SK-N-SH (cell line): ENCODE data around the gene DMD. TPM values are rescaled to one million over a fixed set of nuclear protein-coding genes. Genes with fewer than 3 reads are reported as not detected.

Source experiments
- CTCF ChIA-PET: fragments of 300-600, 350-600 bp; formaldehyde crosslinking; extraction: SDS; loops from one replicate; lab custom pipeline; 2021; lab: Yijun Ruan, JAX
- POLR2A ChIA-PET: fragments of 350-600 bp; sonication (Branson Sonifier 250); formaldehyde crosslinking; extraction: SDS; loops from one replicate; lab custom pipeline; 2020; ENCODE audit warnings: antibody characterized with exemption, inconsistent platforms; lab: Yijun Ruan, JAX
- DNase-seq: peaks from one replicate; pipeline ENCODE4 v3.0.0; 2012
- H2AFZ ChIP-seq: fragments of 200-600 bp; sonication (generic); 2 replicates; pipeline ENCODE4 v1.8.1; 2016; ENCODE audit warnings: antibody characterized with exemption, mild to moderate bottlenecking, low read depth
- H3F3A ChIP-seq: fragments of 200-600 bp; sonication (generic); replicated peaks from 2 replicates; pipeline ENCODE3; 2016; ENCODE audit warnings: antibody characterized with exemption, mild to moderate bottlenecking; ENCODE audit not compliant: insufficient read depth
- H3K27ac ChIP-seq, 2 experiments: fragments of 200-500 bp in 1 of 2; fragments of 200-600 bp in 1 of 2; sonication (Bioruptor generic) in 1 of 2; sonication (generic), shearing (Covaris generic) in 1 of 2; 2 replicates each; pipeline versions ENCODE4 v1.5.1 to v1.6.1; 2014 to 2016; ENCODE audit warnings: low read depth in 2 of 2, inconsistent platforms in 1 of 2, low read length in 1 of 2, mild to moderate bottlenecking in 1 of 2, mixed read lengths in 1 of 2
- H3K27me3 ChIP-seq: fragments of 200-600 bp; sonication (generic), shearing (Covaris generic); 2 replicates; pipeline ENCODE4 v1.6.1; 2016; ENCODE audit warnings: mixed run types; ENCODE audit not compliant: insufficient read depth
- H3K36me3 ChIP-seq, 2 experiments: fragments of 200-500 bp in 1 of 2; fragments of 200-600 bp in 1 of 2; sonication (Bioruptor generic) in 1 of 2; sonication (generic) in 1 of 2; replicated peaks in 1 of 2; 2 replicates each; pipeline versions ENCODE3 to v1.5.1; 2014 to 2016; ENCODE audit warnings: low read length in 1 of 2, mild to moderate bottlenecking in 1 of 2; ENCODE audit not compliant: insufficient read depth in 2 of 2, control insufficient read depth in 1 of 2
- H3K4me1 ChIP-seq, 2 experiments: fragments of 200-500 bp in 1 of 2; fragments of 200-600 bp in 1 of 2; sonication (Bioruptor generic) in 1 of 2; sonication (generic), shearing (Covaris generic) in 1 of 2; 2 replicates each; pipeline versions ENCODE4 v1.5.1 to v1.6.1; 2014 to 2016; ENCODE audit warnings: low read depth in 1 of 2, low read length in 1 of 2, mixed run types in 1 of 2; ENCODE audit not compliant: insufficient read depth in 2 of 2, control insufficient read depth in 1 of 2
- H3K4me2 ChIP-seq: fragments of 200-600 bp; sonication (generic), shearing (Covaris generic); 2 replicates; pipeline ENCODE4 v1.6.1; 2017; ENCODE audit warnings: mixed run types
- H3K4me3 ChIP-seq, 2 experiments: fragments of 200-500 bp in 1 of 2; fragments of 200-600 bp in 1 of 2; sonication (Bioruptor generic) in 1 of 2; sonication (generic), shearing (Covaris generic) in 1 of 2; 2 replicates each; pipeline versions ENCODE4 v1.5.1 to v1.8.1; 2014 to 2016; ENCODE audit warnings: low read depth in 2 of 2, inconsistent platforms in 1 of 2, low read length in 1 of 2, mild to moderate bottlenecking in 1 of 2, mixed read lengths in 1 of 2, moderate library complexity in 1 of 2
- H3K79me2 ChIP-seq: fragments of 200-600 bp; sonication (generic); 2 replicates; pipeline ENCODE4 v1.8.1; 2017; ENCODE audit warnings: mild to moderate bottlenecking; ENCODE audit not compliant: insufficient read depth
- H3K9ac ChIP-seq: fragments of 200-600 bp; sonication (generic); 2 replicates; pipeline ENCODE4 v1.6.1; 2017; ENCODE audit warnings: mixed run types
- H3K9me2 ChIP-seq: fragments of 200-600 bp; sonication (generic); 2 replicates; pipeline ENCODE4 v1.6.1; 2017; ENCODE audit warnings: mixed run types
- H3K9me3 ChIP-seq: fragments of 200-600 bp; sonication (generic); 2 replicates; pipeline ENCODE4 v1.6.1; 2017; ENCODE audit warnings: mixed run types, mild to moderate bottlenecking, moderate library complexity
- H4K20me1 ChIP-seq: fragments of 200-600 bp; sonication (generic); 2 replicates; pipeline ENCODE4 v1.6.1; 2017; ENCODE audit warnings: mild to moderate bottlenecking, mixed run types; ENCODE audit not compliant: insufficient read depth
- MAX ChIP-seq: IDR thresholded peaks from 2 replicates; pipeline ENCODE4 v1.4.0; 2012; ENCODE audit warnings: low read depth
- MEF2A ChIP-seq: IDR thresholded peaks from 2 replicates; pipeline ENCODE4 v1.4.0; 2012; ENCODE audit warnings: low read depth, borderline replicate concordance
- NFIC ChIP-seq: IDR thresholded peaks from 2 replicates; pipeline ENCODE4 v1.4.0; 2012; ENCODE audit warnings: borderline replicate concordance
- POLR2AphosphoS5 ChIP-seq: IDR thresholded peaks from 2 replicates; pipeline ENCODE4 v1.6.1; 2012; ENCODE audit warnings: low read depth, low read length
- RAD21 ChIP-seq: IDR thresholded peaks from 2 replicates; pipeline ENCODE4 v1.6.1; 2012; ENCODE audit warnings: mild to moderate bottlenecking, low read length
- RCOR1 ChIP-seq: fragments of 150-350 bp; IDR thresholded peaks from 2 replicates; pipeline ENCODE4 v1.6.1; 2017; ENCODE audit warnings: antibody characterized with exemption, low read length
- RXRA ChIP-seq: IDR thresholded peaks from 2 replicates; pipeline ENCODE4 v1.4.0; 2012; ENCODE audit warnings: low read depth, mild to moderate bottlenecking, borderline replicate concordance
- USF1 ChIP-seq: IDR thresholded peaks from 2 replicates; pipeline ENCODE4 v1.4.0; 2012; ENCODE audit warnings: low read depth, borderline replicate concordance
- USF2 ChIP-seq: fragments of 150-350 bp; IDR thresholded peaks from 2 replicates; pipeline ENCODE4 v1.6.1; 2017; ENCODE audit warnings: antibody characterized with exemption, low read length, low read depth, borderline replicate concordance
- ZBTB33 ChIP-seq: IDR thresholded peaks from 2 replicates; pipeline ENCODE4 v1.4.0; 2012; ENCODE audit warnings: low read depth, borderline replicate concordance
- WGBS: methylation state at CpG from one replicate; pipeline ENCODE4 v1.1.6; 2017; ENCODE audit warnings: low lambda C conversion rate; 5-methylcytosine and 5-hydroxymethylcytosine counted together
- polyA plus RNA-seq, 3 experiments: library from polyadenylated mRNA; depleted of rRNA; stranded (reverse); fragments of >200 nt; gene quantifications; 2 replicates each; pipeline ENCODE4 v1.2.3, GENCODE V29; 2012

Gene DMD
- polyA plus RNA-seq, 1 of the 3 experiments (the other 2 are of a cell fraction), result 3.9 TPM

GRCh38 chrX:33171041-33171440, 40.3 kb downstream of the DMD start:
- Histone ChIP-seq H2AFZ (no peak overlapping the region), H3K9me2 (no peaks in the 10 kb centered on the region), H3K27me3 (no peaks in the 10 kb centered on the region), H3K27ac (no peak overlapping the region), H3K9me3 (no peaks in the 10 kb centered on the region), H3F3A (no peaks in the 10 kb centered on the region), H3K4me1 (no peaks in the 10 kb centered on the region), H4K20me1 (no peaks in the 10 kb centered on the region), H3K36me3 (no peaks in the 10 kb centered on the region), H3K9ac (no peak overlapping the region), H3K4me2 (no peak overlapping the region)
- ChIA-PET CTCF (no interaction called here), POLR2A (no interaction called here)
- 14% methylated on average over 2 of the region's 2 CpGs for WGBS
- no peak for DNase-seq
- no peak for TF ChIP-seq USF1
- TF ChIP-seq ZBTB33, result no peak
- TF ChIP-seq MAX, result no peak
- TF ChIP-seq RCOR1, result no peak
- no peak for TF ChIP-seq NFIC
- no peak for TF ChIP-seq RAD21
- TF ChIP-seq, all 33 proteins: peak for 0
- Histone ChIP-seq H3K79me2 (no peaks in the 10 kb centered on the region), H3K4me3 (no peak overlapping the region)

GRCh38 chrX:33161829-33162228, 49.5 kb downstream of the DMD start:
- TF ChIP-seq RXRA (no peak), POLR2AphosphoS5 (no peak), USF2 (no peak), MEF2A (no peak)
- Histone ChIP-seq H3K9me3 (no peaks in the 10 kb centered on the region), H3K79me2 (no peaks in the 10 kb centered on the region), H3K36me3 (no peaks in the 10 kb centered on the region), H3K4me3 (no peak overlapping the region), H3K4me2 (no peak overlapping the region), H3K9ac (no peak overlapping the region), H4K20me1 (no peaks in the 10 kb centered on the region), H3F3A (no peaks in the 10 kb centered on the region), H2AFZ (no peak overlapping the region), H3K27ac (no peak overlapping the region), H3K4me1 (no peaks in the 10 kb centered on the region), H3K9me2 (no peaks in the 10 kb centered on the region), H3K27me3 (no peaks in the 10 kb centered on the region)
- CTCF ChIA-PET, result no interaction called here
- no peak for DNase-seq
- POLR2A ChIA-PET, result no interaction called here
